NB4 (cell line): ENCODE measurements around the gene KDM4B.

ENCODE experiments used
- DNase-seq: peaks from one replicate; pipeline ENCODE4 v3.0.0; 2010; ENCODE audit warnings: low read depth
- H3K4me3 ChIP-seq: one replicate; pipeline ENCODE4 v1.5.1; 2011; ENCODE audit warnings: mild to moderate bottlenecking, low read depth, low read length, moderate library complexity
- CTCF ChIP-seq: IDR thresholded peaks from one replicate; pipeline ENCODE4 v1.5.1; 2012; ENCODE audit warnings: low read depth, low read length
- MAX ChIP-seq: IDR thresholded peaks from 2 replicates; pipeline ENCODE4 v1.6.1; 2011; ENCODE audit warnings: low read depth, low read length
- MYC ChIP-seq: IDR thresholded peaks from 2 replicates; pipeline ENCODE4 v1.6.1; 2011; ENCODE audit warnings: low read depth, low read length
- POLR2A ChIP-seq: IDR thresholded peaks from 2 replicates; pipeline ENCODE4 v1.6.1; 2011; ENCODE audit warnings: mild to moderate bottlenecking; ENCODE audit not compliant: insufficient read length; ENCODE audit errors: extremely low read depth

The KDM4B gene

GRCh38 chr19:4991996-4992698 lies 23.2 kb downstream of the KDM4B start:
- TF ChIP-seq POLR2A: no peak
- TF ChIP-seq CTCF: no peak
- no peak for TF ChIP-seq MAX
- DNase-seq: no peak
- no peak overlapping the region for H3K4me3 ChIP-seq

- no peak for DNase-seq
- no peak overlapping the region for H3K4me3 ChIP-seq
- TF ChIP-seq MYC: no peak
- TF ChIP-seq MAX: no peak
- TF ChIP-seq POLR2A: no peak
- no peak for TF ChIP-seq CTCF
These were observed 24.8 kb downstream of the KDM4B start for GRCh38 chr19:4993683-4994082.

- DNase-seq: no peak
- no peak for TF ChIP-seq MAX
- no peak for TF ChIP-seq MYC
- TF ChIP-seq POLR2A: no peak
- TF ChIP-seq CTCF: no peak
- H3K4me3 ChIP-seq: no peak overlapping the region
These were observed 27.8 kb downstream of the KDM4B start for GRCh38 chr19:4996701-4997100.

GRCh38 chr19:4997297-4997696 lies 28.4 kb downstream of the KDM4B start:
- no peak overlapping the region for H3K4me3 ChIP-seq
- no peak for DNase-seq
- no peak for TF ChIP-seq MYC
- TF ChIP-seq MAX: no peak

GRCh38 chr19:5000120-5000611 lies 31.3 kb downstream of the KDM4B start:
- H3K4me3 ChIP-seq: no peak overlapping the region
- TF ChIP-seq MAX (no peak), POLR2A (no peak), CTCF (no peak), MYC (no peak)
- DNase-seq: no peak

- TF ChIP-seq CTCF (peak; percentile 74), MYC (no peak), MAX (no peak), POLR2A (no peak)
- no peak overlapping the region for H3K4me3 ChIP-seq
- DNase-seq: peak; percentile 62
These were observed 32.7 kb downstream of the KDM4B start for GRCh38 chr19:5001615-5002014.
